ENCODE data around the gene NFKB1. TPM values are rescaled to one million over a fixed set of nuclear protein-coding genes. Genes with fewer than 3 reads are reported as not detected.

The NFKB1 gene
- total RNA-seq, 4 donors from 2014 or later, result 32.9 to 56.0 (median 40.9) TPM

DNA sequence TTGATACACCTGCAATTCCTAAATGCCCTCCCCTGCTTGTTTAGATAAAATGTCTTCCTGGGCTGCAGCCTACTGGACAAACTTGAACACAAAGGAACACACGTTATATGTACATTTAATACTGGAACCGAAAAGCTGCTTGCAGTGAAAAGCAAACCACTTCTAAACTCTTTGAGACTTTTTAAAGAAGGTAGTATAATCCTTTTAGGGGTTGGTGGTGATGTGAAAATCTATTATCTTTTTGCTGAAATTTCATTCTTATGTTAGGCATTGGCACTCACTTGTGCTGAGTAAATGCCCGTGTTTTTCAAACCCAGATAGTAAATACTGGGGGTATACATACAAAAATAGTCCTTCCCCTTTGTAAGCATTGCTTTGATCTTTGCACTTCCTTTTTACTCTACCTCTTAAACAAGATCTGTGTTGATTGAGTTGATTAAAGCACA lies 2.2 kb downstream of the NFKB1 start:
- H3K9me3 ChIP-seq, result no peaks in the 10 kb centered on the region
- TF ChIP-seq POLR2AphosphoS5 (IDR thresholded peaks at IDR 0.05), result no peak
- TF ChIP-seq POLR2A (IDR thresholded peaks at IDR 0.05), result no peak
- TF ChIP-seq, protein P1, sequence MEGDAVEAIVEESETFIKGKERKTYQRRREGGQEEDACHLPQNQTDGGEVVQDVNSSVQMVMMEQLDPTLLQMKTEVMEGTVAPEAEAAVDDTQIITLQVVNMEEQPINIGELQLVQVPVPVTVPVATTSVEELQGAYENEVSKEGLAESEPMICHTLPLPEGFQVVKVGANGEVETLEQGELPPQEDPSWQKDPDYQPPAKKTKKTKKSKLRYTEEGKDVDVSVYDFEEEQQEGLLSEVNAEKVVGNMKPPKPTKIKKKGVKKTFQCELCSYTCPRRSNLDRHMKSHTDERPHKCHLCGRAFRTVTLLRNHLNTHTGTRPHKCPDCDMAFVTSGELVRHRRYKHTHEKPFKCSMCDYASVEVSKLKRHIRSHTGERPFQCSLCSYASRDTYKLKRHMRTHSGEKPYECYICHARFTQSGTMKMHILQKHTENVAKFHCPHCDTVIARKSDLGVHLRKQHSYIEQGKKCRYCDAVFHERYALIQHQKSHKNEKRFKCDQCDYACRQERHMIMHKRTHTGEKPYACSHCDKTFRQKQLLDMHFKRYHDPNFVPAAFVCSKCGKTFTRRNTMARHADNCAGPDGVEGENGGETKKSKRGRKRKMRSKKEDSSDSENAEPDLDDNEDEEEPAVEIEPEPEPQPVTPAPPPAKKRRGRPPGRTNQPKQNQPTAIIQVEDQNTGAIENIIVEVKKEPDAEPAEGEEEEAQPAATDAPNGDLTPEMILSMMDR (IDR thresholded peaks at IDR 0.05), result no peak
- no peak for TF ChIP-seq EP300 (IDR thresholded peaks at IDR 0.05)
- H3K4me1 ChIP-seq, result peaks cover 51% of the 10 kb centered on the region
- peak overlapping the region; percentile 72 for H3K4me3 ChIP-seq
- peak overlapping the region; percentile 100 for H3K27ac ChIP-seq
- 29% methylated on average over 3 of the region's 3 CpGs for WGBS
- no peak for DNase-seq (ENCODE audit: low spot score in 2 of 2)
- no peaks in the 10 kb centered on the region for H3K27me3 ChIP-seq
- no peaks in the 10 kb centered on the region for H3K36me3 ChIP-seq

DNA sequence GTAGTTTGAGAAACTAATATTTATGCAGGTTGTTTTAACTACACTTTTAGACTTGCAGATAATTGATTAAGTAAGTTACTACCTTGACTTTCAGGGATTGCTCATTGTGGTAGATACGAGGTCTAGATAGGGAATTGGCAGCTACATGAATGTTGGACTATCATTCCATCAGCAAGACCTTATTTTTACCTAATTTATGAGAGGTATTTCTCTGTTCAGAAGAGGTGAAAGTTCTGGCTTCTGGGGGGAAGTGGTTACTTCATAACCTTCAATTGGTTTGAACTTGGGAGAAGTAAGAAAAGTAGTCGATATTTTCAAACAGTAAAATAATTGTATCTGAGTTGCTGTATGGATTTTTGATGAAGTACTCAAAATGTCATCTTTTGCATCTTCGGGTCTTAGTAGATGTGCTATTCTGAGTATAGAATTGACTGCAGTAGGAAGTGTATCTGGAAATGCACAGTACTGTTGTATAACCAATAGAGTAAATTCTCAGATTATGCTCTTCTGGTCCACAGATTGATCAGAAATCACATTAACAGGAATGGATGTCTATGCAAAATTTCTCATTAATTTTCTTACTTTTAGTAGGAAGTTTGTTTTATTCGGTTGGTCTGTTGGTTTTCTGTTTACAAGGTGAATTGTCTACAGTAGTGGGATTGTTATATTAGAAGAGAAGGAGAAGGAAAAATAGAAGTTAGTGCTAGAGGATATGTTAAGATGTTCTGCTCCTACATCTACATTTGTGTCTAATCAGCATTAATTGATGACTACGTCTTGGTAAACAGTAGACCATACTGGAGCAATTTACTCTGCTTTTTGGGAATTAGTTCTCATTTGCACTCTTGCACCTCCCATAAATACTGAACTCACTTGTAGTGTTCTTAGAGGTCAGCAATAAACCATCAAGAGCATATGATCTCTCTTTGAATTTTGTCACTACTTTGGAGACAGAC lies 3.0 kb downstream of the NFKB1 start:
- WGBS, result 44% methylated on average over 5 of the region's 5 CpGs
- Histone ChIP-seq H3K27ac (peak overlapping the region; percentile 100), H3K36me3 (no peaks in the 10 kb centered on the region), H3K4me3 (peak overlapping the region; percentile 72), H3K27me3 (no peaks in the 10 kb centered on the region), H3K4me1 (peaks cover 54% of the 10 kb centered on the region), H3K9me3 (no peaks in the 10 kb centered on the region)
- DNase-seq (ENCODE audit: low spot score in 2 of 2), result no peak
- no peak for TF ChIP-seq POLR2A (IDR thresholded peaks at IDR 0.05)
- TF ChIP-seq EP300 (IDR thresholded peaks at IDR 0.05), result no peak
- TF ChIP-seq, protein P1 (IDR thresholded peaks at IDR 0.05), result no peak
- no peak for TF ChIP-seq POLR2AphosphoS5 (IDR thresholded peaks at IDR 0.05)

DNA sequence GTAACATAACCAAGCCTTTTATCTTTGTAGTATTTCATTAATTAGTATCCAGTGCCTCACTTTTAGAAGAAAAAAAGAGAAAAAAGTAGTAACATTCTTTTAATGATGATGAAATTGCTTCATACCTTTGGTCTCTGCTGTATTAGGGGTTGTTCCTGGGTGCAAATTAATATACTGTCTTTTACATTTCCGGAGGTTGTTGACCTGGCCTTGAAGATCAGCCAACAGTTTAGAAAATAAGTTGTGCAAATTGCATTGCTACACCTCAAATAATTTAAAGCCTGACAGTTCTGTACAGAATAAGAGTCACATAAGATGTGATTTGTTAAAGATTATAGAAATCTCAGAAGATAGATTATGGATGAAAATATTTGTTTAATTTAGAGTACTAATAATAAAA lies 3.8 kb downstream of the NFKB1 start:
- DNase-seq (ENCODE audit: low spot score in 2 of 2), result no peak
- no peak for TF ChIP-seq POLR2A (IDR thresholded peaks at IDR 0.05)
- H3K4me3 ChIP-seq, result no peak overlapping the region
- H3K36me3 ChIP-seq, result no peaks in the 10 kb centered on the region
- no peak overlapping the region for H3K27ac ChIP-seq
- H3K27me3 ChIP-seq, result no peaks in the 10 kb centered on the region
- H3K9me3 ChIP-seq, result no peaks in the 10 kb centered on the region
- peaks cover 51% of the 10 kb centered on the region for H3K4me1 ChIP-seq
- 38% methylated on average over 1 of the region's 1 CpG for WGBS

DNA sequence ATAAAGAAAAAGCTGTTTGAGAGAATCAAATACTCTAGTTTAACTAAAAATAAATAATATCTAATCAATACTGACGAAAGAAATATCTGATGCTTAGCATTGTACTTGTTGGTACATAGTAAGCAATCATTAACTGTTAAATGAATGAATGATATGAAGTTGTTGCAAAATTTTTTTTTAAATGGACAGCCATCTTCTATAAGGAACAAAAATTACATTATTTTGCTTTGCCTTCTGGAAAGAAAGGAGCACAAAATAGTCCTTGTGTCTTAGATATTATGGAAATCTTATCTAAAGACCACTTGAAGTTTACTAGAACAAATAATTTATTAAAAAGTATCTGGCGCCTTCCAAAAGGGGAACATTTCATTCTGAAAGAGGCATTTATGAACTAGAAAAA lies 4.5 kb downstream of the NFKB1 start:
- H3K4me3 ChIP-seq, result no peak overlapping the region
- H3K27ac ChIP-seq, result no peak overlapping the region
- TF ChIP-seq, protein P1 (IDR thresholded peaks at IDR 0.05), result no peak
- TF ChIP-seq POLR2A (IDR thresholded peaks at IDR 0.05) (no peak), EP300 (IDR thresholded peaks at IDR 0.05) (no peak), POLR2AphosphoS5 (IDR thresholded peaks at IDR 0.05) (no peak)
- WGBS, result 90% methylated on average over 2 of the region's 2 CpGs
- H3K4me1 ChIP-seq, result peaks cover 44% of the 10 kb centered on the region
- no peaks in the 10 kb centered on the region for H3K9me3 ChIP-seq
- H3K36me3 ChIP-seq, result no peaks in the 10 kb centered on the region
- H3K27me3 ChIP-seq, result no peaks in the 10 kb centered on the region
- DNase-seq (ENCODE audit: low spot score in 2 of 2), result no peak

DNA sequence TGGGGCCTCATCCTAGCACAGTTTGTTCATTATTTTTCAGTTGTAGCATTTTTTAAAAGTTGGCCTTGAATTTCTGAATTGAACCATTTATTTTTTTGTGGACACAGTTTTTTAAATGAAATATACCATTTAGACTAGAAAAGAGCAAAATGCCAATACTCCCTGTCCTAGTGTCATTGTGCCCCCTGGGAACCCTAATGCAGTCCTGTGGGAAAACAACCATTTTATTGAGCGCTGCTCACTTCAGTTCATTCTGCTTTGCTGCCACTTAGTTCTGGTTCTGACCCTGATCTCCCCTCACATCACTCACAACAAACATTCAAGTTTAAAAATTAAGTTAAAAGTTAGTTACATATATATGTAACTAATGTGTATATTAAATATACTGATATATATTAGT lies 5.4 kb downstream of the NFKB1 start:
- TF ChIP-seq POLR2AphosphoS5 (IDR thresholded peaks at IDR 0.05), result no peak
- H3K27ac ChIP-seq, result no peak overlapping the region
- H3K36me3 ChIP-seq, result no peaks in the 10 kb centered on the region
- H3K4me1 ChIP-seq, result peaks cover 44% of the 10 kb centered on the region
- no peaks in the 10 kb centered on the region for H3K27me3 ChIP-seq
- no peaks in the 10 kb centered on the region for H3K9me3 ChIP-seq
- 79% methylated on average over 1 of the region's 1 CpG for WGBS
- DNase-seq (ENCODE audit: low spot score in 2 of 2), result no peak
- no peak overlapping the region for H3K4me3 ChIP-seq

DNA sequence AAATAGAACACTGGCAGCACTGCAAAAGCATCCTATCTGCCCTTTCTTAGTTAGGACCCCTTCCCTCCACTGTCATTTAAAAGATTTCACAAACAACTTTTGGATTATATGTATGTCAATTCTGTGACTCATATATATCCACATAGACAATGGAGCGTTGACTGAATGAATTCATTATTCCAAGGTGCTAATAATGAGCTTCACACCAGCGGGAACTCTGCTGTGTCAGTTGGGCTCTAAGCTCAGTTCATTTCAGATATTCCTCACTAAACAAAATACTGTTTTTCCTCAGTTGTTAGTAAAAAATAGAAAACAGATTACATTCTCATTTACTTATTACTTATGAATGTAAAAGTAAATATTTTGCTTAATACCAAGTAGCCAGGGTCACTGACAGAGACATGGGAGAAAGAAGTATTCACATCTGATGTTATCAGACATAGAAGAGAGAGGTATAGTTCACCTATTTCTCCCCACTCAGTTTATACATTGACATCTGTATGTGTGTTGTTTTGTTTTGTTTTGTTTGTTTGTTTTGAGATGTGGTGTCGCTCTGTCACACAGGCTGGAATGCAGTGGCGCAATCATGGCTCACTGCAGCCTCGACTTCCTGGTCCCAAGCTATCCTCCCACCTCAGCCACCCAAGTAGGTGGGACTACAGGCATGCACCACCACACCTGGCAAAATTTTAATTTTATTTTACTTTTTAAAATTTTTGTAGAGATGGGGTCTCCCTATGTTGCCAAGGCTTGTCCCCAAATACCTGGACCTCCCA lies 10.9 kb downstream of the NFKB1 start:
- no peaks in the 10 kb centered on the region for H3K36me3 ChIP-seq
- 82% methylated on average over 5 of the region's 5 CpGs for WGBS

More for the DNA sequence above, 10.9 kb downstream of the NFKB1 start:
- peaks cover 6% of the 10 kb centered on the region for H3K4me1 ChIP-seq
- no peak for DNase-seq (ENCODE audit: low spot score in 2 of 2)
- TF ChIP-seq POLR2AphosphoS5 (IDR thresholded peaks at IDR 0.05) (no peak), POLR2A (IDR thresholded peaks at IDR 0.05) (no peak), EP300 (IDR thresholded peaks at IDR 0.05) (no peak)
- TF ChIP-seq, protein P1 (IDR thresholded peaks at IDR 0.05), result no peak
- H3K27me3 ChIP-seq, result no peaks in the 10 kb centered on the region
- peaks cover 6% of the 10 kb centered on the region for H3K9me3 ChIP-seq
- no peak overlapping the region for H3K4me3 ChIP-seq
- H3K27ac ChIP-seq, result no peak overlapping the region
